ENCODE data around the gene HAP1.
"Not testable (repeated sequence)": the region's sequence is repeated elsewhere in the genome, so short reads cannot be mapped to it uniquely, and the experiment has no call there.

The HAP1 gene

GRCh38 chr17:41676058-41676419 is 58.4 kb downstream of the HAP1 start:
- no peak for DNase-seq
- Mint-ChIP-seq H3K9me3 (no peaks in the 10 kb centered on the region), H3K27me3 (ENCODE audit: low read depth, poor library complexity) (peaks cover 13% of the 10 kb centered on the region), H3K27ac (no peak overlapping the region), H3K4me3 (no peak overlapping the region), H3K36me3 (ENCODE audit: low read depth) (no peaks in the 10 kb centered on the region), H3K4me1 (peaks cover 45% of the 10 kb centered on the region)
- TF ChIP-seq CTCF (IDR thresholded peaks at IDR 0.05) = no peak

GRCh38 chr17:41675157-41676057 is 59.0 kb downstream of the HAP1 start:
- H3K36me3 Mint-ChIP-seq (ENCODE audit: low read depth); DNase-seq; H3K9me3 Mint-ChIP-seq; H3K4me3 Mint-ChIP-seq; H3K27ac Mint-ChIP-seq: not testable (repeated sequence)
- peaks cover 13% of the 10 kb centered on the region for H3K27me3 Mint-ChIP-seq (ENCODE audit: low read depth, poor library complexity)
- H3K4me1 Mint-ChIP-seq = peaks cover 42% of the 10 kb centered on the region
